Stimulated activated CD4-positive, alpha-beta T cell treated with anti-CD3 and anti-CD28 coated beads, TNF-alpha, amount 100 ng/mL, for 1 hour (primary cell): ENCODE results near the gene TRPC6.
"Not testable (repeated sequence)": the region's sequence is repeated elsewhere in the genome, so short reads cannot be mapped to it uniquely, and the experiment has no call there.

Experiments used
- DNase-seq, 3 donors: peaks; one replicate each; pipeline ENCODE4 v3.0.0-alpha.2; 2020; ENCODE audit warnings: low read depth in 3 of 3, low spot score in 1 of 3

TRPC6 gene

DNA sequence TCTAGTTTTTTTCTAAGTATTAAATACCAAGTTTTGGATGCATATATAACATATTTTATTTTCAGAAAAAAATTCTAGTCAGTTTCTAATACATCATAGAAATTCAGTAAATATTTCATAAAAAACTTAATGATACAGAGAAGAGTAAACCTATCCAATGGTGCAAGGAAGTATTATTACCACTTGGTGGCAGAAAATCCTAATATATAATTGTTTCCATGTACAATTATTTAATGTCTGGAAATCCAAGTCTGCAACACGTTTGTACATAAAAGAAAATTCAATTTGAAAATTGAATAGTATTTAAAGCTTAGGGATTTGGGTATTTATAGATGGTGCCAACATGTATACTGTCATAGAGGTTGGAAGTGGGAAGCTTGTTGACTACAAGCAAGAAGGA is 127.0 kb downstream of the TRPC6 start:
- DNase-seq: no peak

DNA sequence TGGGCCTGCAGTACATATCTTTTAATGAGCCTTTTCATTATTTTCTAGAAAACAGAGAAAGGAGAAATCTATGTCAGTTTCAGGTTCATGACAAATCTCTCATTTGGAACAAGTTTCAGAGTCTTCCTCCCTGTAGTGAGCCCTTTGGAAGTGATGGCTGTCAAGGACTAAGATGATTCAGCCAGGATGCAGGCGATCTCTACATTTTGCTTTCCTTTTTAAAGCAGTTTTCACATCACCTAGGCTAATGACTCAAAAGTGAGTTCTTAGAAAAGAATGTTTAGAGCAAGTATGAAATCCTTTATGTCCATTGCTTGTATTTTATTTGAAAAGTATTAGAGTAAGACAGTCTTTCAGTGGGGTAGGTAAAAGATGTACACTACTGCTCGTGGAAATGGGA is 130.1 kb downstream of the TRPC6 start:
- no peak for DNase-seq

DNA sequence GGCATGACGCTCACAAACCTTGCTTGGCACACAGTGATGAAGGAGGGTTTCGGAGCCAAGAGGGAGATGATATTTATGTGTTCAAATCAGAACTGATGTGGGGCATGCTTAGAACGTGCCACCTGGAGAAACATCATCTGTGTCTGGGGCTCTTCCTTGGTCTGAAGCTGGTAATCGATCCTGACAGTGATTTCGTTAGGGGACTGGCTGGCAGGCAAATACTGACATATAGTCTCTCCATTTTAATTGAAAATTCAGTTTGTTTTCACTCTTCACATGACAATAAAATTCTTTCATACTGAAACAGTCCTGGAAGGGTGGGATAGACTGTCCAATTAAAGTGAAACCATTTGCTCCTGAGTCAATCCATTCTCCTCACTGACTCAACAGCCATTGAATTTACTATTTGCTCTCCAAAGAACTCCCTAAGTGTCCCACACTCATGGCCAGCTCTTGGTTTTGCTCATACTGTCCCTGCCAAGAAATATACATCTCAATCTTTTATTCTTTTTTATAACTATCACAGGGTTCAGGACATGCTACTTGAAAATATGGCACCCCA is 134.8 kb downstream of the TRPC6 start:
- no peak for DNase-seq

DNA sequence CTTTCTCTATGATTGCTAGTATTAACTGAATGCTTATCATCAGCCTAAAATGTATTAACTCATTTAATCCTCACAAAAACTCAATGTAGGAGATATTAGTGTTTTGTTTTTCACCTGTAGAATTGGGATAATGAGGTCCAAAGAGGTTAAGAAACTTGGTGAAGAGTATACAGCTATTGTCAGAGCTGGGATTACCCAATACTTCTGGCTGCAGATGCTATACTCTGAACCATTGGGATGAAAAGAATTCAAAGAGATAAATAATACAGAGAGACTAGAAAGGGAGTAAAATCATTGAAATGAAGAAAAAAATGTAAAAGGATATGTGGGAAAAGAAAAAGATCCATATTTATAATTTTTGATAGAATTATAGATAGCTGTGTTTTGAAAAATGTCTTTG is 137.1 kb downstream of the TRPC6 start:
- DNase-seq: no peak

DNA sequence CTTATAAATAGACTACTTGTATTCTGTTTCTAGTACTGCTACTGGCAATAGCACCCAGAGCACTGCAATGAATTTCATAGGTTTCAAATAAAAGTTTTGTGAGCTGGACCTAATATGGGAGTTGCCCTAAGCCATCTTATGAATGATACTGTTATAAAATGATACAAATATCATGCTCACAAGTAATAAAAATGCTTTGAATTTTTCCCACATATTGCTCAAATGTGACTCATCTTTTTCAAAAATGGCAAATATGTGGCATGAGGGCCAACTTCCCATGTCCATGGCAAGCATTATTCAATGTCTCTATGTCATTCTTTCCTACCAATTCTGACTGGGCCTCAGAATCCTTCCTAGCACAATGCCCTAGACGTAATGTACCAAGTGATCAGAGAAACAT is 137.6 kb downstream of the TRPC6 start:
- DNase-seq: no peak

DNA sequence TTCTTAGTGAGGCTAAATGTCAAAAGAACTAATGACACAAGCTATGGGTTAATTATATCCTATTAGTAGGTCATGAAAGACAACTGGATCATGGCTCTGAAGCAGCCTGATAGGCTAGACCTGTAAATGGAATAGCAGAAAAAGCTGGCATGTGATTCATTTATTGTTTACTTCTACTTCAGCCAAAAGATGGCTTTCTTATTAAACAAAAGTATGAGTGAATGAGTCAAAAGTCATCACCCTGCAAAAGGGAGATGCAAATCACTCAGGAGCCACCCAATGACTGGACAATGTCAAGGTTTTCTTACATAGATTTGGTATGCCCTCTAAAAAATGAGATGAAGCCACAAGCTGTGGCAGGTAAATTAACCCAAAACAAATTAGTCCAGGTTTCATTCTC is 138.0 kb downstream of the TRPC6 start:
- no peak for DNase-seq

DNA sequence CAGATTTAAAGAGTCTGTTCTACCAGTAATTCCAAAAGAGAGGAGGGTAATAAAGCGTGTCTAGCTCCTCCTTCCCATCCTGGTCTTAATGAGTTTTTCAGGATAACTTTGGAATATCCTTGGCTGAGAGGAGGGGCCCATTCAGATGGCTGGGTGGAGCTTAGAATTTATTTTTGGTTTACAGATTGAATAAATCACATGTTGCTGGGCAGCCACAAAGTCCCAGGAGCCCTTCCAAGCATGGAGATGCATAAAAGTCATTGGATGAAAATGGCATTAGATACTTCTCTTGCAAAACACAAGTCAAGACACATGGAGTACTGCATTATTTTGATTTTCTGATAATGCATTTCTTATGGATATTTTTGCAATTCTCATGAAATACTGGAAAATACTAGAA is 139.0 kb downstream of the TRPC6 start:
- DNase-seq: no peak

DNA sequence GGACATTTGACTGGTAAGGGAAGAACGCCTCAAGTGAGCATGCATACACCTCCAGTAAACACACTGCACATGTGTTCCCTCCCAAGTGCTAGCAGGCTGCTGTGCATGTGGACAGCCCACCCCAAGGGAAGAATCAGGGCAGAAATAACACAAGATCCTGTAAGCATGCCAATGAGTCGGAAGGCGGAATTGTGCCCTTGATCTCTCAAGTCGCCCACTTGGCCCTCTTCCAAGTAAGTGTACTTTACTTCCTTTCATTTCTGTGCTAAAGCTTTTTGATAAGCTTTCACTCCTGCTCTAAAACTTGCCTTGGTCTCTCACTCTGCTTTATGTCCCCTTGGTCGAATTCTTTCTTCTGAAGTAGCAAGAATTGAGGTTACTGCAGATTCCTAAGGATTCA is 139.6 kb downstream of the TRPC6 start:
- no peak for DNase-seq

DNA sequence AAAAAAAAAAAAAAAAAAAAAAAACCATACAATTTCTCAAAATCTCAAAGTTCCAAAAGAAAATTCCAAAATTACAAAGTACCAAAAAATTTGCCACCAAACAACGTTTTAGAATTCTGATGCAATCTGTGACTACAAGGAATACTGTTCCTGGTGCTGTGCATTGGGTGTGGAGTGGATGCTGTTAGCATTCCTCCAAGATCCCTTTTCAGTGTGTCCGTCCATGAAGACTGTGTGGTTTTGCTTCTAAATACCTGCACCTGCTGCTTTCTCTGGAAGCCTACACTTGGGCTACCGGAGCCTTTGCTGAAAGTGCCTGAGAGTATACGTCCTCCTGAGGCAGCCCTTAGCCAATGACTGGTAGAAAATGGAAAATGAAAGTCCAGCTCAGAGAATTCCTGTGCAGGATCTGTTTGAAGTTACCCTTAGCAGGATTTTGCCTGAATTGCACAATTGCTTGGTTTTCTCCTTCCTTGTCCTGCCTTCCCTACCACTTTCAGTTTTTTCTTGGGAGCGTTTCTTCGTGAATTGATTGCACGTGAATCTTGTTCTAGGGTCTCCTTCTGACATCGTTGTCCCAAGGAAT is 140.8 kb downstream of the TRPC6 start:
- DNase-seq: no peak

DNA sequence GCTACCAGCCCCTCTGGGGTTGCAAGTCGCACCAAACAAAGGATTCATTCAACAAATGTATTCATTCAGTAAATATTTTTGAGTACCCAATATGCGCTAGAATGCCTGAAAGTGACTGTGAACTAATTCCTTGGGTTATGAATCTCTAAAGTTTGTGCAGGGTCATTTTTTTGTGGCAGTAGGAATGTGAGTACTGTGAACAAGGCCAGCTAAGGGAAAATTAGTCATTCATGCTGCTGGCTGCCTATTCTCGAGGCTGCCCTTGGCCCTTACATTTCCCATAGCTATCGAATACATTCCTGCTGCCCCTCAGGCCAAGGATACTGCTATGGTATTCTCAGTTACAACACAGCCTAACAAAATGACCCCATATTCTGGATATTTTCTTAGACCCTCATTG is 141.6 kb downstream of the TRPC6 start:
- DNase-seq: no peak

DNA sequence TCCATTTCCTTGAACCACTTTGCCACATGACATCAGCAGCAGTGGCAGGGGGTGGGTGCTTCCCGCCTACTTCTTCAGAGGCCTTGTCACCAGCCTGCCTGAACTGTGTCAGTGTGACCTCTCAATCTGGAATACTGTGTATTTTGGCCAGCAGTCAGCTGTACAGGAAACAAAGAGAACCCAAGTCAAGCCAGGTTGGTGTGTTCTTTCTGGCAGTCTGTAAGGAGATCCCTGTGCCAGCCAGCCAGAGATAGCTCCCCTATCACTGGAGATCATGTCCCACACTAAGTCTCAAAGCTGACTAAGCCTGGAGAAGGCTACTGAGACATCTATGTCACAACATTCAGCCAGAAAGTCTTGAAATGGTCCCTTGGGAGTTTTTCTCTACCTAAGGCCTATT is 142.1 kb downstream of the TRPC6 start:
- no peak for DNase-seq

DNA sequence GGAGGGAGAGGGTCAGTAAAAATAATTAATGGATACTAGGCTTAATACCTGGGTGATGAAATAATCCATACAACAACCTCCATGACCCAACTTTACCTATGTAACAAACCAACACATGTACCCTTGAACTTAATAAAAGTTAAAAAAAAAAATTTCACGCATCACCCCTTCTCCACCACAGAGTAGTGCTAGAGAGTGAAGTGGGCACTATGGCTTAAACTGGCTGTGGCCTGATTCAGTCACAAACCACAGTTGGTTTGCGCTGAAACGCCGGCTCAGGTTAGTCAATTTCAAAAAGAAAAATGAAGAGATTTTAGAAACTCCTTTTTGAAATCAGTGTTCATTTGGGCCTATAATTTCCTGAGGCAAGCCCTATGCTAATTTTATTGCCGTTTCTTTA is 144.3 kb downstream of the TRPC6 start:
- no peak for DNase-seq

- not testable (repeated sequence) for DNase-seq
Measured at GRCh38 chr11:101438708-101439107, 145.1 kb downstream of the TRPC6 start.

DNA sequence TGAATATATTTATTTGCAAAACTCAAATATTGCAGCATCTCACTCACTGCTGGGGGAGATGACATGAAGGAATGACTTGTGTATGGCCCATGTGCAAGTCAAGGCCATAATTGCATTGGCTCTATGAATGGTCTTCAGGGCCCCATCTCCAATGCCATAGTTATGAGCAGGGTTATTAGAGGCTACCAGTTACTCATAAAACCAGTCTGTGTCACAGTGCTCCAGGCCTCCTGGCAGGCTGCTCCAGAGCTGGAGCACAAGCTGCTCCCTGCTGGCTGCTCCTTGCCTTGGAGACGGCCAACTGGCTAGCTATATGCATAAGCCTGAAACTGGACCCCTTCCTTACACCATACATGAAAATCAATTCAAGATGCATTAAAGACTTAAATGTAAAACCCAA is 145.7 kb downstream of the TRPC6 start:
- no peak for DNase-seq

- no peak for DNase-seq
Measured at GRCh38 chr11:101436511-101437142, 147.2 kb downstream of the TRPC6 start.

DNA sequence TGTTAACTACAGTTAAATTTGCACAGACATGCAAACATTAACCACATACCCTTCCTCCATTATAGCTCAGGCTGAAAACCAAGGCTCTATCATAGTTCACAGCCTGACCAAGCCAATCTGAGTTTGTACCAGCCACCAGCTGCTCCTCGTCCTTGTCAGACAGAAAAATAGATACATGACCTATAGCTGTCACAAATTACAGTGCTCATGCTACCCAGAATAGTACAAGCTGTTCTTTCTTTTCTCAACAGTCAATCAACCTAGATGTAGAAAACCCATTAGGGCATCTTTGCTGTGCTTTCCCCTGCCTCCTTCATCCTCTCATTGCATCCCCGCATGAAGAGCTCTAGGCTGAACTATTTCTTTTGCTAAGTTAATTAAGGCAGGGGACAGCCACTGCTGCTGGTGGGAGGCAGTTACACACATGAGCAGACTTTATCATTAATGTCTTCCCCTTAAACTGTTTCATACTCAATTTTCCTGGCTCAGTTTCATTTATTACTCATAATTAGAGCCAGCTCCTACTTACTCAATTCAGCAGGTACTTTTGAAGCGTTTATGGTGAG is 148.3 kb downstream of the TRPC6 start:
- DNase-seq: no peak

DNA sequence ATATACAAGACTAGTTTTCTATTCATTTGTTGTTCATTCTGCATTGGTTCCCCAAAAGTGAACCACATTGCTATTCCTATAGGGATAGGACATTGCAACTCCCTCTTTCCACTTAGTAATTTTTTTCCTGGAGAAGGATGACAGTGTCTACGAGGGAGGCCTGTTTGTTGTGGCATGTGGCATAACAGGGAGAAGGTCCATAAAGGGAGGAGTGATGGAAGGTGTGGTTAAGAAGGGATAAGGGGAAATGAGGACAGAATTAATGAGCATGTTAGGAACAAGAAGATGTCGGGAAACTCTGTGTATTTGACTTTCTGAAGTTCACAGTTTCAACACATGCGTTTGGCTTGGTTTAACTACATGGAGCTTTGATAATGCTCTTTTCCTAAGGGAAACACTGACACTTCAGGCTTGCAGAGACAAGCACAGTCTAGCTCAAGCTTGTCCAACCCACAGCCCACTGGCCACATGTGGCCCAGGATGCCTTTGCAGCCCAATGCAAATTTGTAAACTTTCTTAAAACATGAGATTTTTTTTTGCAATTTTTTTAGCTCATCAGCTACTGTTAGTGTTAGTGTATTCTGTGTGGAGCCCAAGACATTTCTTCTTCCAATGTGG is 149.7 kb downstream of the TRPC6 start:
- DNase-seq: no peak

DNA sequence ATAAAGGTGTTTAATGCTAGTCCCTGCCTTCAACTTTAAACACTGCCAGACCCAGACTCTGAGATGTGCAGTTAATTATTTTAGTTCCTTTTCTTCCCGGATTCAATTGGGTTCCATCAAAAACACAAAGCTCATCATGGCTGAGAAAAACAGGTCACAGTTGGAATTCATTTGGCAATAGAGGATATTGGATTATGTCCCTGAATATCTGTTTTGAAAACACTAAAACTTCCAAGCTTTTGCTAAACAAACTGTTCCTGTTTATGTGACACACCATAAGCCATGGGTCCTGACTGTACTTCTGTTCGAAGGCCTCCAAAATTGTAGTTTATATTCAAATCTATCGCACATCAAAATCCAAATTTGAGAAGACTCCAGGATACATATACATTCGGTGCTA is 150.7 kb downstream of the TRPC6 start:
- no peak for DNase-seq

DNA sequence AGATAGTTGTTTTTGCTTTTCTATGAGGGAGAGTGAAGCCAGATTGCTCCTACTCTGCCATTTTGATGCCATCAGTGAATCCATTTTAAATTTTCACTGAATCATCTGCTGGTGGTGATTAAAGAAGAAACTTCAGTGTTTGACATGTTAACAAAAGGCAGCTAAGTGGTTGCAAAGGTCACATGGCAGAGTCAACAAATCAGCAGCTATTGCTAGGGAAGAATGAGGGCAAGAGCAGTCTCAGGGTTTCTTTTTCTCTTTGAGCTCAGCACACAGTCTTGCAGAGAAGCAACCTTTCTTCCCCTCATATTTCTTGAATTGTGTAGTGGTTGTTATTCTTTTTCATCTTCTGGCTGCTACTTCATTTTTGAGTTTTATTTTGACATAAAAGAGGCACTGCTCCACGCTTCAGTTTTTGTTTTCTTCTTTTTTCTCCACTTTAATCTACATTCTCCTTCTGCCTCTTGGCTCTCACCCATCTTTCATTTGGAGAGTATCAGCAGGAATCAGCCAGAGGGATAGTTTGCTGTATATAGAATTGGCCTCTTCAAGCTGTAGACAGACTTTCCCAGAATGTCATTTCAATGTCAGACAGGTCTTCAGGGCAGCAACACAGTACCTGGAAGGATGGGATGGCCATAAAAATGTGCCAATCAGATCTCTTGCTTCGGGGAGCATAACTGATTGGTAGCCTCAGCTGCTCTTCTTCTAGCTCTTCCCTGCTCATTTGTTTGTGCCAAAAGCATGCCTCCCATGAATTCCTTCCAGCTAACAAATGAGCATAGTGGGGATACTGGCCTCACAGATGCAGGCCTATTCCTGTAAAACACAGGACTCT is 153.9 kb downstream of the TRPC6 start:
- DNase-seq: no peak

DNA sequence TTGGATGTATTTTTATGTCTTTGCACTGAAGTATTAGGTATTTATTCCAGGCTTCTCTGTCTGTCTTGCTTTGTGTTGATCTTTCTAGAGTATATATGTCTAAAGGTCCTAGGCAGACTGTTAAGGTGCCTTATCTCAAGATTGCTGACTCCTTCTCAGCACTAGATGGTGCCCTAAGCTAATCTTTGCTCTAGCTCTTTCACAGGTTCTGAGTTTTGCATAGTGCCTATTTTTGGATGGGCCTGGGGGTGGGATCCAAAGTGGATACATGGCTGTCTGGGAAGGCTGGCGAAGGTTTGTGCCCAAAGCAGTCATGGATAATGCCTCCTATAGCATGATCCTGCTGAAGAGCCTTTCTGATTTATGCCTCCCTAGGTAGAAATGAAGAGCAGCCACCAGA is 154.9 kb downstream of the TRPC6 start:
- DNase-seq: no peak

DNA sequence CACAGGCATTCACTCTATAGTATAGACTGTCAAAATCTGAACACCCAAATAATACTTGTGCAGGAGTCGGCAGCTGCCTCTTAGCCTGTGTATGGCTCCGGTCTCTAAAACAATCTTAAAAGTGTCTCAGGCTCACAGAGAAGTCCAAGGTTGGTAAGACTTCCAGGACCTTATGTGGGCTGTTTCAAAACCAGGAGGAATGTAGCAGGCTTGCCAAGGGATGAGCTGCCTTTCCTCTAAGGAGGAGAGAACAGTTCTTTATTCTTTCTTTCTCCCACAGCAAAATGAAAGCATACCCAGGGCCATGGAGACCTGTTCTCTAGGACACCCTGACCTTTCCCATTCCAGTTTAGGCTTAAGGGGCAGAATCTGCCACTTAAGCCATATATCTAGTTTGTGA is 176.5 kb downstream of the TRPC6 start:
- DNase-seq: no peak
